Caco-2 (cell line): ENCODE measurements around the gene HDHD3. TPM values are rescaled to one million over a fixed set of nuclear protein-coding genes. Genes with fewer than 3 reads are reported as not detected.

ENCODE experiments used
- BruUV-seq: library from RNA; stranded (reverse); fragments of 400-500 nt; replicated peaks from 2 replicates; lab custom pipeline; 2021; lab: Mats Ljungman, UMichigan
- CTCF ChIA-PET: fragments of 300-600 bp; sonication (Branson Sonifier 250); formaldehyde crosslinking; loops from one replicate; lab custom pipeline; 2022; ENCODE audit warnings: antibody characterized with exemption; lab: Charles Lee
- POLR2A ChIA-PET: fragments of 300-600 bp; sonication (Branson Sonifier 250); formaldehyde crosslinking; loops from one replicate; lab custom pipeline; 2022; ENCODE audit warnings: antibody characterized with exemption; lab: Charles Lee
- DNase-seq, 2 experiments: peaks; one replicate each; pipeline versions ENCODE4 v3.0.0 to v3.0.0-alpha.2; 2020 to 2022
- H3K27me3 ChIP-seq: replicated peaks from 2 replicates; pipeline ENCODE4 v1.6.0; 2011; ENCODE audit warnings: low read length; ENCODE audit not compliant: control insufficient read depth, insufficient read depth
- H3K36me3 ChIP-seq: 2 replicates; pipeline ENCODE4 v1.5.1; 2011; ENCODE audit warnings: low read length; ENCODE audit not compliant: control insufficient read depth, insufficient read depth
- H3K4me1 ChIP-seq: fragments of 250-450 bp; sonication (Bioruptor Pico); 2 replicates; pipeline ENCODE4 v1.5.1; 2020; ENCODE audit warnings: mild to moderate bottlenecking
- H3K4me3 ChIP-seq: 2 replicates; pipeline ENCODE4 v1.5.1; 2011; ENCODE audit warnings: low read depth, mild to moderate bottlenecking, control low read depth, low read length
- H3K9me3 ChIP-seq: fragments of 250-450 bp; sonication (Bioruptor Pico); 2 replicates; pipeline ENCODE4 v1.5.1; 2020; ENCODE audit warnings: mild to moderate bottlenecking, moderate library complexity
- H3K27ac Mint-ChIP-seq: one replicate; pipeline ENCODE4 v1.8.0; 2022; ENCODE audit warnings: mixed read lengths; ENCODE audit not compliant: unreplicated experiment
- H3K27me3 Mint-ChIP-seq: one replicate; pipeline ENCODE4 v1.8.0; 2022; ENCODE audit warnings: mixed read lengths; ENCODE audit not compliant: insufficient read depth, unreplicated experiment
- H3K36me3 Mint-ChIP-seq: one replicate; pipeline ENCODE4 v1.8.0; 2022; ENCODE audit warnings: mild to moderate bottlenecking, mixed read lengths; ENCODE audit not compliant: insufficient read depth, unreplicated experiment
- H3K4me1 Mint-ChIP-seq: one replicate; pipeline ENCODE4 v1.8.0; 2022; ENCODE audit warnings: low read depth, mixed read lengths; ENCODE audit not compliant: unreplicated experiment
- H3K4me3 Mint-ChIP-seq: one replicate; pipeline ENCODE4 v1.8.0; 2022; ENCODE audit warnings: mild to moderate bottlenecking, moderate library complexity, mixed read lengths; ENCODE audit not compliant: unreplicated experiment
- H3K9me3 Mint-ChIP-seq: one replicate; pipeline ENCODE4 v1.8.0; 2022; ENCODE audit warnings: mixed read lengths; ENCODE audit not compliant: unreplicated experiment
- intact Hi-C: fragments of 100-400 bp; cut with micrococcal nuclease; formaldehyde crosslinking; loops from one replicate; pipeline ENCODE4 v1.10.0; 2022; ENCODE audit not compliant: unreplicated experiment
- total RNA-seq: library from RNA; stranded (reverse); gene quantifications from 2 replicates; pipeline ENCODE4 v1.2.3, GENCODE V29; 2022
- TF ChIP-seq, protein P1 (sequence below), 2 experiments: fragments of 200-600 bp in 1 of 2; IDR thresholded peaks; 1 replicate in 1 of 2; 2 replicates in 1 of 2; pipeline versions ENCODE4 v1.5.1 to v1.8.0; 2011 to 2022; ENCODE audit warnings: antibody characterized with exemption in 1 of 2, control low read depth in 1 of 2, inconsistent platforms in 1 of 2, low read depth in 1 of 2, low read length in 1 of 2, mild to moderate bottlenecking in 1 of 2, moderate library complexity in 1 of 2; ENCODE audit not compliant: insufficient read depth in 1 of 2, severe bottlenecking in 1 of 2, unreplicated experiment in 1 of 2

Gene HDHD3
- total RNA-seq, 1 experiment from 2014 or later, result 64.9 TPM

DNA sequence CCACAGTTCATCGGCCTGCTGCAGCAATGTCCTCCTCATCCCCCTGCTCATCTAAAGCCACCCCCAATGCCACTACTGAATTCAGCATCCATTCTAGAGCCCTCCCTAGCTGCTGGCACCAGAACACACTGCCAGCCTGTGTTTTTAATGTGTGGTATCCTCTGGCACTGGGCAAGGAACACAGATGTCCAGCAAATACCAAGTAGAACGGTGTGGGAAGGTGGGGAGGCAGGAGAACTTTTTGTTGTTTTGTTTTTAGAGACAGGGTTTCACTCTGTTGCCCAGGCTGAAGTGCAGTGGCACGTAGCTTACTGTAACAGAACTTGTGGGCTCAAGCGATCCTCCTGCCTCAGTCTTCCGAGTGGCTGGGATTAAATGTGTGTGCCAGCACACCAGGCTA is 4.7 kb downstream of the HDHD3 start:
- Histone ChIP-seq H3K4me1 (peaks cover 9% of the 10 kb centered on the region), H3K9me3 (no peaks in the 10 kb centered on the region), H3K36me3 (peaks cover 10% of the 10 kb centered on the region), H3K27me3 (no peaks in the 10 kb centered on the region), H3K4me3 (no peak overlapping the region)
- Mint-ChIP-seq H3K36me3 (peaks cover 47% of the 10 kb centered on the region), H3K9me3 (no peaks in the 10 kb centered on the region), H3K4me3 (no peak overlapping the region), H3K27me3 (no peaks in the 10 kb centered on the region), H3K27ac (peak overlapping the region; percentile 15), H3K4me1 (no peaks in the 10 kb centered on the region)
- POLR2A ChIA-PET, result no interaction called here
- TF ChIP-seq, protein P1, sequence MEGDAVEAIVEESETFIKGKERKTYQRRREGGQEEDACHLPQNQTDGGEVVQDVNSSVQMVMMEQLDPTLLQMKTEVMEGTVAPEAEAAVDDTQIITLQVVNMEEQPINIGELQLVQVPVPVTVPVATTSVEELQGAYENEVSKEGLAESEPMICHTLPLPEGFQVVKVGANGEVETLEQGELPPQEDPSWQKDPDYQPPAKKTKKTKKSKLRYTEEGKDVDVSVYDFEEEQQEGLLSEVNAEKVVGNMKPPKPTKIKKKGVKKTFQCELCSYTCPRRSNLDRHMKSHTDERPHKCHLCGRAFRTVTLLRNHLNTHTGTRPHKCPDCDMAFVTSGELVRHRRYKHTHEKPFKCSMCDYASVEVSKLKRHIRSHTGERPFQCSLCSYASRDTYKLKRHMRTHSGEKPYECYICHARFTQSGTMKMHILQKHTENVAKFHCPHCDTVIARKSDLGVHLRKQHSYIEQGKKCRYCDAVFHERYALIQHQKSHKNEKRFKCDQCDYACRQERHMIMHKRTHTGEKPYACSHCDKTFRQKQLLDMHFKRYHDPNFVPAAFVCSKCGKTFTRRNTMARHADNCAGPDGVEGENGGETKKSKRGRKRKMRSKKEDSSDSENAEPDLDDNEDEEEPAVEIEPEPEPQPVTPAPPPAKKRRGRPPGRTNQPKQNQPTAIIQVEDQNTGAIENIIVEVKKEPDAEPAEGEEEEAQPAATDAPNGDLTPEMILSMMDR (IDR thresholded peaks at IDR 0.05; ENCODE audit: insufficient read depth in 1 of 2, low read depth in 1 of 2, low read length in 1 of 2, severe bottlenecking in 1 of 2, unreplicated experiment in 1 of 2), result no peak
- CTCF ChIA-PET, result interaction anchor here (1.4 kb wide), 1 partner anchor 23 kb away, joined by 3 read pairs; the partner anchor contains the start of gene BSPRY
- BruUV-seq, result no TSS peak
- intact Hi-C loops, result no loop called here
- no peak for DNase-seq

DNA sequence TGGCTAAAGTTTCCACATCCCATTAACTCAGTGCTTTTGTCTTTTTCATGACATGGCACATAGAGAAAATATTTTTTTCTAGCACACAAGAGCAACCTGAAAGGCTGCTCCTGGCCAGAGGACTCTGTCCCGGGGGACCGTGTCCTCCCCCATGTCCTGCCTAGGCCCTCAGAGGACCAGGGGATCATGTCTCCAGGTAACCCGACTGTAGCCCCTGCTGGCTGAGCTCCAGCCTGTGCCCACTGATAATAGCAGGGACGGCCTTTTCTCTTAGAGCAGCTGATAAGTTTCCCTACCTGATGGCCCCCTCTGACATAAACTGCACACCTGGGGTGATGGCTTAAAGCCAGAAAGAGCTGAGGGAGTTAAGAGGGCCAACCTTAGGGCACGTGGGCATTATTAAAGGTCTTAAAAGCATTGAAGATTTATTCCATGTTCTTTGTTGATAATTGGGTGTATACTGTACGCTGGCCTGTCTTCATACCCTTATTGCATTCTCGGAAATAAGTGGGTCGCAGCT is 5.9 kb downstream of the HDHD3 start:
- Histone ChIP-seq H3K27me3 (no peaks in the 10 kb centered on the region), H3K9me3 (no peaks in the 10 kb centered on the region), H3K4me1 (peaks cover 9% of the 10 kb centered on the region; the same call in 1 of the 2 replicates), H3K4me3 (no peak overlapping the region), H3K36me3 (peaks cover 10% of the 10 kb centered on the region)
- intact Hi-C loops, result no loop called here
- H3K36me3 Mint-ChIP-seq, result peaks cover 38% of the 10 kb centered on the region
- H3K9me3 Mint-ChIP-seq, result no peaks in the 10 kb centered on the region
- TSS peak; percentile 11 for BruUV-seq
- TF ChIP-seq, protein P1 (IDR thresholded peaks at IDR 0.05; ENCODE audit: insufficient read depth in 1 of 2, low read depth in 1 of 2, low read length in 1 of 2, severe bottlenecking in 1 of 2, unreplicated experiment in 1 of 2), result no peak
- H3K4me1 Mint-ChIP-seq, result no peaks in the 10 kb centered on the region
- DNase-seq, result no peak
- POLR2A ChIA-PET, result interaction anchor here (0.6 to 1.0 kb wide), 2 partner anchors 39 to 146 kb away, joined by 3 read pairs; partner anchors contain the start of genes C9orf43 and POLE3
- no peak overlapping the region for H3K27ac Mint-ChIP-seq
- CTCF ChIA-PET, result no interaction called here
- H3K27me3 Mint-ChIP-seq, result no peaks in the 10 kb centered on the region
- no peak overlapping the region for H3K4me3 Mint-ChIP-seq

DNA sequence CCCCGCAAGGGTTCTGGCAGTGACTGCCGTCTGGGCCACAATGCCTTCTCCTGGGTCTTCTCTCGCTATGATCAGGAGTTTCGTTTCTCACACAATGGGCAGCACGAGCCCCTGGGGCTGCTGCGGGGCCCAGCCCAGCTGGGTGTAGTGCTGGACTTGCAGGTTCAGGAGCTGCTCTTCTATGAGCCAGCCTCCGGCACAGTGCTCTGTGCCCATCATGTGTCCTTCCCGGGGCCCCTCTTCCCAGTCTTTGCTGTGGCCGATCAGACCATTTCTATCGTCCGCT is 7.0 kb downstream of the HDHD3 start:
- TF ChIP-seq, protein P1 (IDR thresholded peaks at IDR 0.05; ENCODE audit: insufficient read depth in 1 of 2, low read depth in 1 of 2, low read length in 1 of 2, severe bottlenecking in 1 of 2, unreplicated experiment in 1 of 2), result no peak
- no peaks in the 10 kb centered on the region; the same call in 1 of the 2 replicates for H3K4me1 ChIP-seq
- no peak overlapping the region for H3K4me3 ChIP-seq
- intact Hi-C loops, result no loop called here
- no peaks in the 10 kb centered on the region for H3K9me3 ChIP-seq
- Mint-ChIP-seq H3K36me3 (peaks cover 27% of the 10 kb centered on the region), H3K4me1 (no peaks in the 10 kb centered on the region), H3K27me3 (no peaks in the 10 kb centered on the region), H3K27ac (no peak overlapping the region), H3K9me3 (no peaks in the 10 kb centered on the region), H3K4me3 (no peak overlapping the region)
- no TSS peak for BruUV-seq
- CTCF ChIA-PET, result interaction anchor here (0.6 to 0.7 kb wide), 3 partner anchors 14 to 256 kb away, joined by 3 to 6 read pairs (median 3); no protein-coding TSS in a partner anchor
- no peaks in the 10 kb centered on the region for H3K27me3 ChIP-seq
- POLR2A ChIA-PET, result no interaction called here
- H3K36me3 ChIP-seq, result peaks cover 7% of the 10 kb centered on the region
- no peak for DNase-seq
